GM12878 (cell line): Measurements from ENCODE around the gene PATJ. TPM values are rescaled to one million over a fixed set of nuclear protein-coding genes. Genes with fewer than 3 reads are reported as not detected.

Experiments used
- ATAC-seq: fragments of 200-7000 bp; cut with Tn5 transposase; 3 replicates; pipeline ENCODE4 v1.9.1; 2020; ENCODE audit warnings: mild to moderate bottlenecking, moderate library complexity
- BruUV-seq: library from RNA; stranded (reverse); fragments of 400-500 nt; replicated peaks from 2 replicates; lab custom pipeline; 2021; lab: Mats Ljungman, UMichigan
- CTCF ChIA-PET: fragments of 300-600 bp; sonication (Branson Sonifier 250); formaldehyde crosslinking; extraction: SDS; loops from one replicate; lab custom pipeline; 2021; ENCODE audit warnings: inconsistent platforms; lab: Yijun Ruan, JAX
- POLR2A ChIA-PET: fragments of 350-600 bp; formaldehyde crosslinking; extraction: SDS; loops from one replicate; lab custom pipeline; 2021; ENCODE audit warnings: inconsistent platforms; lab: Charles Lee
- RAD21 ChIA-PET: fragments of 300-600 bp; sonication (Branson Sonifier 250); formaldehyde crosslinking; loops from one replicate; lab custom pipeline; 2023; ENCODE audit warnings: antibody characterized with exemption; ENCODE audit not compliant: unreplicated experiment; lab: Charles Lee
- SMC1A ChIA-PET: fragments of 300-600 bp; sonication (Branson Sonifier 250); formaldehyde crosslinking; loops from one replicate; lab custom pipeline; 2023; ENCODE audit not compliant: unreplicated experiment, uncharacterized antibody; lab: Charles Lee
- DNase-seq: peaks from one replicate; pipeline ENCODE4 v3.0.0-alpha.2; 2011; ENCODE audit warnings: low read depth, low spot score
- FAIRE-seq: peaks from 3 replicates; lab custom pipeline; 2011; peaks lifted over from hg19 to GRCh38; lab: Jason Lieb, UNC
- H2AFZ ChIP-seq: 2 replicates; pipeline ENCODE4 v1.6.0; 2011; ENCODE audit warnings: low read depth, low read length, control low read depth; ENCODE audit not compliant: control insufficient read depth
- H3K27ac ChIP-seq: 2 replicates; pipeline ENCODE4 v1.5.1; 2011; ENCODE audit warnings: control low read depth; ENCODE audit not compliant: control insufficient read depth, insufficient read depth
- H3K27me3 ChIP-seq, 2 experiments: replicated peaks in 1 of 2; 2 replicates each; pipeline versions ENCODE4 v1.6.0 to v1.6.1; 2011; ENCODE audit warnings: low read length in 1 of 2; ENCODE audit not compliant: control insufficient read depth in 2 of 2, insufficient read depth in 2 of 2
- H3K36me3 ChIP-seq, 2 experiments: 2 replicates each; pipeline ENCODE4 v1.5.1; 2011; ENCODE audit warnings: low read length in 1 of 2; ENCODE audit not compliant: control insufficient read depth in 2 of 2, insufficient read depth in 2 of 2
- H3K4me1 ChIP-seq: 2 replicates; pipeline ENCODE4 v1.6.1; 2011; ENCODE audit warnings: mild to moderate bottlenecking, low read length, moderate library complexity, mixed read lengths; ENCODE audit not compliant: control insufficient read depth, insufficient read depth
- H3K4me2 ChIP-seq: 2 replicates; pipeline ENCODE4 v1.6.0; 2011; ENCODE audit warnings: control low read depth; ENCODE audit not compliant: control insufficient read depth, insufficient read depth
- H3K4me3 ChIP-seq: fragments of 200-600 bp; sonication (generic); 2 replicates; pipeline ENCODE4 v1.5.1; 2016
- H3K79me2 ChIP-seq: 2 replicates; pipeline ENCODE4 v1.6.0; 2011; ENCODE audit warnings: low read length; ENCODE audit not compliant: control insufficient read depth, insufficient read depth
- H3K9ac ChIP-seq: 2 replicates; pipeline ENCODE4 v1.8.0; 2011; ENCODE audit warnings: low read length, control low read depth, mixed read lengths; ENCODE audit not compliant: control insufficient read depth, insufficient read depth
- H3K9me3 ChIP-seq: replicated peaks from 3 replicates; pipeline ENCODE4 v1.5.1; 2011; ENCODE audit warnings: mild to moderate bottlenecking, low read length; ENCODE audit not compliant: control insufficient read depth, insufficient read depth
- H4K20me1 ChIP-seq: 2 replicates; pipeline ENCODE4 v1.6.0; 2011; ENCODE audit not compliant: control insufficient read depth, insufficient read depth
- ATF7 ChIP-seq: fragments of 450-650 bp; IDR thresholded peaks from 2 replicates; pipeline ENCODE4 v1.6.1; 2016; ENCODE audit warnings: low read depth, mild to moderate bottlenecking
- BHLHE40 ChIP-seq, 2 experiments: fragments of 450-650 bp in 1 of 2; IDR thresholded peaks; 2 replicates each; pipeline ENCODE4 v1.6.1; 2011 to 2017; ENCODE audit warnings: low read depth in 2 of 2, borderline replicate concordance in 1 of 2, improper control_type of control experiment in 1 of 2, low read length in 1 of 2, mild to moderate bottlenecking in 1 of 2
- CHD1 ChIP-seq: IDR thresholded peaks from 2 replicates; pipeline ENCODE4 v1.6.1; 2012; ENCODE audit warnings: low read depth, low read length, improper control_type of control experiment
- FOS ChIP-seq: IDR thresholded peaks from 3 replicates; pipeline ENCODE4 v1.6.1; 2011; ENCODE audit warnings: borderline replicate concordance; ENCODE audit not compliant: insufficient read length; ENCODE audit errors: extremely low read depth
- FOXK2 ChIP-seq: fragments of 450-650 bp; IDR thresholded peaks from 2 replicates; pipeline ENCODE4 v1.6.1; 2017; ENCODE audit warnings: mild to moderate bottlenecking, moderate library complexity
- HDAC2 ChIP-seq: fragments of 200-600 bp; sonication (generic); IDR thresholded peaks from 2 replicates; pipeline ENCODE4 v1.6.1; 2017
- NR2C1 ChIP-seq: fragments of 450-650 bp; IDR thresholded peaks from 2 replicates; pipeline ENCODE4 v1.6.1; 2017; ENCODE audit warnings: antibody characterized with exemption, mild to moderate bottlenecking, moderate library complexity
- NR2C2 ChIP-seq: IDR thresholded peaks from 2 replicates; pipeline ENCODE4 v1.6.1; 2011; ENCODE audit warnings: borderline replicate concordance, low read depth; ENCODE audit not compliant: control insufficient read depth, insufficient read length
- PAX8 ChIP-seq: fragments of 450-650 bp; IDR thresholded peaks from 2 replicates; pipeline ENCODE4 v1.6.1; 2017; ENCODE audit warnings: mild to moderate bottlenecking, moderate library complexity
- POLR2AphosphoS5 ChIP-seq: IDR thresholded peaks from 2 replicates; pipeline ENCODE4 v1.6.1; 2011; ENCODE audit warnings: mild to moderate bottlenecking, low read length, inconsistent platforms
- RAD51 ChIP-seq: fragments of 450-650 bp; IDR thresholded peaks from 2 replicates; pipeline ENCODE4 v1.6.1; 2016; ENCODE audit warnings: moderate library complexity, mild to moderate bottlenecking, inconsistent platforms
- RELA ChIP-seq: fragments of 450-650 bp; IDR thresholded peaks from 2 replicates; pipeline ENCODE4 v1.8.0; 2014; ENCODE audit warnings: borderline replicate concordance; ENCODE audit not compliant: partially characterized antibody
- ZNF217 ChIP-seq: fragments of 450-650 bp; IDR thresholded peaks from 2 replicates; pipeline ENCODE4 v1.6.1; 2017; ENCODE audit warnings: antibody characterized with exemption, mild to moderate bottlenecking
- WGBS: methylation state at CpG from one replicate; pipeline ENCODE4 v1.1.6; 2016; ENCODE audit warnings: low lambda C conversion rate; ENCODE audit not compliant: insufficient replicate concordance, insufficient coverage; ENCODE audit errors: missing lambda C conversion rate; 5-methylcytosine and 5-hydroxymethylcytosine counted together
- in situ Hi-C: fragments of 300-500 bp; cut with MboI; formaldehyde crosslinking; loops from 9 replicates; pipeline ENCODE4 v1.14.3; 2018; ENCODE audit warnings: mixed read lengths
- intact Hi-C: fragments of 100-400 bp; cut with micrococcal nuclease; formaldehyde crosslinking; loops from one replicate; pipeline ENCODE4 v1.14.2; 2022; ENCODE audit not compliant: unreplicated experiment
- polyA plus RNA-seq, 11 experiments: library from polyadenylated mRNA; depleted of rRNA in 4 of 11; unstranded in 6 of 11; stranded (reverse) in 5 of 11; fragments of >200 nt; fragmentation: Nextera tagmentation in 4 of 11; fragmentation: Illumina TruSeq in 1 of 11; extraction: Ambion mirVana in 4 of 11; extraction: Trizol in 1 of 11; gene quantifications; 1 replicate in 1 of 11; 2 replicates in 10 of 11; pipeline versions ENCODE4 v1.2.1 to v1.2.3, GENCODE V29; 2011 to 2016; ENCODE audit warnings: inconsistent platforms in 2 of 11, missing spikeins in 2 of 11, low read depth in 1 of 11
- total RNA-seq, 4 experiments: library from RNA; depleted of rRNA in 3 of 4; stranded (reverse); fragments of >200 nt in 3 of 4; fragmentation: Illumina TruSeq in 1 of 4; extraction: Trizol in 1 of 4; gene quantifications; 2 replicates each; pipeline versions ENCODE4 v1.2.1 to v1.2.3, GENCODE V29; 2013 to 2021
- TF ChIP-seq, protein P1 (sequence below): fragments of 450-650 bp; conservative IDR thresholded peaks from 2 replicates; pipeline ENCODE4 v1.6.1; 2017; ENCODE audit warnings: mild to moderate bottlenecking, moderate library complexity
- TF ChIP-seq, protein P2 (sequence below): fragments of 450-650 bp; IDR thresholded peaks from 2 replicates; pipeline ENCODE4 v1.6.1; 2016; ENCODE audit warnings: mild to moderate bottlenecking
- TF ChIP-seq, protein P3 (sequence below): IDR thresholded peaks from 2 replicates; pipeline ENCODE4 v1.6.1; 2011; ENCODE audit warnings: low read depth, mild to moderate bottlenecking, low read length, moderate library complexity, borderline replicate concordance; ENCODE audit errors: extremely low read depth
- TF ChIP-seq, protein P4 (sequence below): fragments of 450-650 bp; formaldehyde crosslinking; IDR thresholded peaks from 2 replicates; pipeline ENCODE4 v1.4.0; 2022; ENCODE audit warnings: mild to moderate bottlenecking, moderate library complexity

Gene PATJ
- total and polyA plus RNA-seq, 10 of the 15 experiments (the other 5 are each of a cell fraction or from before 2014, with no cell fraction given) = 2.8 to 13.9 (median 6.9) TPM

DNA sequence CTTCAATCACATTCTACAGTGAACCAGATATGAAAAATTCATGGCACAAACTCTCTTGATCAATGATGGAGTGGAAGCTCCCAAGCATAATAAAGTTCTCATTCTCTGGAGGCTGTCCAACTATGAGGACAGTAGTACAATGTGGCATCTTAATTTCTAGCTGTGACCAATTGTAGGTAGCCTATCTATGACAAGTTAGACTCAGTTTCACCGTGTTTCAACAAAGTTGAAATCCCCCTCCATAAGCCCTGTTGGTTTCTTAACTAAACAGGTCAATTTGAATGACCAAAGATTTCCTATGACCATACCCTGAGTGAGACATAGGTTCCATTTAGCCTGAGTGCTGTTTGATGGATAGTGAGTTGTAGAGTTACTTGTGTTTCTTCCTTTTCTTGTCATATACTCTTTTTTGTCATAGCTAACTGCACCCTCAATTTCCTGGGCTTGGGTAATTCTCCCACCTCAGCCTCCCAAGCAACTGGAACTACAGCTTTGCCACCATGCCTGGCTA is 11.8 kb downstream of the PATJ start (continued):
- TF ChIP-seq ATF7 (no peak), NR2C2 (no peak), ZNF217 (no peak), FOS (no peak), CHD1 (no peak), BHLHE40 (IDR thresholded peaks at IDR 0.05; ENCODE audit: borderline replicate concordance in 1 of 2, low read depth in 2 of 2, low read length in 1 of 2) (no peak)

- no peak for FAIRE-seq
- Histone ChIP-seq H3K27me3 (no peaks in the 10 kb centered on the region), H2AFZ (no peak overlapping the region), H3K79me2 (no peaks in the 10 kb centered on the region), H3K4me3 (no peak overlapping the region), H3K9me3 (no peaks in the 10 kb centered on the region), H3K36me3 (no peaks in the 10 kb centered on the region), H3K27ac (no peak overlapping the region), H3K9ac (no peak overlapping the region), H4K20me1 (no peaks in the 10 kb centered on the region), H3K4me1 (no peaks in the 10 kb centered on the region), H3K4me2 (no peak overlapping the region)
- no peak for DNase-seq
- ChIA-PET SMC1A (interaction anchor here (0.7 kb wide), 1 partner anchor 11 kb away, joined by 3 read pairs; no protein-coding TSS in a partner anchor), CTCF (no interaction called here), POLR2A (interaction anchor here (0.9 kb wide), 1 partner anchor 48 kb away, joined by 5 read pairs; no protein-coding TSS in a partner anchor), RAD21 (no interaction called here)
- intact Hi-C loops = loop anchor here (2.0 kb wide), 1 partner anchor 20 kb away; no protein-coding TSS in a partner anchor
- 28% methylated on average over 4 of the region's 4 CpGs for WGBS
- TF ChIP-seq RAD51 (no peak), POLR2AphosphoS5 (no peak), FOXK2 (no peak), HDAC2 (no peak), NR2C1 (no peak), PAX8 (no peak), RELA (no peak)
- TF ChIP-seq, protein P1, sequence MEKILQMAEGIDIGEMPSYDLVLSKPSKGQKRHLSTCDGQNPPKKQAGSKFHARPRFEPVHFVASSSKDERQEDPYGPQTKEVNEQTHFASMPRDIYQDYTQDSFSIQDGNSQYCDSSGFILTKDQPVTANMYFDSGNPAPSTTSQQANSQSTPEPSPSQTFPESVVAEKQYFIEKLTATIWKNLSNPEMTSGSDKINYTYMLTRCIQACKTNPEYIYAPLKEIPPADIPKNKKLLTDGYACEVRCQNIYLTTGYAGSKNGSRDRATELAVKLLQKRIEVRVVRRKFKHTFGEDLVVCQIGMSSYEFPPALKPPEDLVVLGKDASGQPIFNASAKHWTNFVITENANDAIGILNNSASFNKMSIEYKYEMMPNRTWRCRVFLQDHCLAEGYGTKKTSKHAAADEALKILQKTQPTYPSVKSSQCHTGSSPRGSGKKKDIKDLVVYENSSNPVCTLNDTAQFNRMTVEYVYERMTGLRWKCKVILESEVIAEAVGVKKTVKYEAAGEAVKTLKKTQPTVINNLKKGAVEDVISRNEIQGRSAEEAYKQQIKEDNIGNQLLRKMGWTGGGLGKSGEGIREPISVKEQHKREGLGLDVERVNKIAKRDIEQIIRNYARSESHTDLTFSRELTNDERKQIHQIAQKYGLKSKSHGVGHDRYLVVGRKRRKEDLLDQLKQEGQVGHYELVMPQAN = no peak
- TF ChIP-seq, protein P2, sequence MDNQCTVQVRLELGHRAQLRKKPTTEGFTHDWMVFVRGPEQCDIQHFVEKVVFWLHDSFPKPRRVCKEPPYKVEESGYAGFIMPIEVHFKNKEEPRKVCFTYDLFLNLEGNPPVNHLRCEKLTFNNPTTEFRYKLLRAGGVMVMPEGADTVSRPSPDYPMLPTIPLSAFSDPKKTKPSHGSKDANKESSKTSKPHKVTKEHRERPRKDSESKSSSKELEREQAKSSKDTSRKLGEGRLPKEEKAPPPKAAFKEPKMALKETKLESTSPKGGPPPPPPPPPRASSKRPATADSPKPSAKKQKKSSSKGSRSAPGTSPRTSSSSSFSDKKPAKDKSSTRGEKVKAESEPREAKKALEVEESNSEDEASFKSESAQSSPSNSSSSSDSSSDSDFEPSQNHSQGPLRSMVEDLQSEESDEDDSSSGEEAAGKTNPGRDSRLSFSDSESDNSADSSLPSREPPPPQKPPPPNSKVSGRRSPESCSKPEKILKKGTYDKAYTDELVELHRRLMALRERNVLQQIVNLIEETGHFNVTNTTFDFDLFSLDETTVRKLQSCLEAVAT = no peak
- TF ChIP-seq, protein P3, sequence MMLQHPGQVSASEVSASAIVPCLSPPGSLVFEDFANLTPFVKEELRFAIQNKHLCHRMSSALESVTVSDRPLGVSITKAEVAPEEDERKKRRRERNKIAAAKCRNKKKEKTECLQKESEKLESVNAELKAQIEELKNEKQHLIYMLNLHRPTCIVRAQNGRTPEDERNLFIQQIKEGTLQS = no peak
- TF ChIP-seq, protein P4, sequence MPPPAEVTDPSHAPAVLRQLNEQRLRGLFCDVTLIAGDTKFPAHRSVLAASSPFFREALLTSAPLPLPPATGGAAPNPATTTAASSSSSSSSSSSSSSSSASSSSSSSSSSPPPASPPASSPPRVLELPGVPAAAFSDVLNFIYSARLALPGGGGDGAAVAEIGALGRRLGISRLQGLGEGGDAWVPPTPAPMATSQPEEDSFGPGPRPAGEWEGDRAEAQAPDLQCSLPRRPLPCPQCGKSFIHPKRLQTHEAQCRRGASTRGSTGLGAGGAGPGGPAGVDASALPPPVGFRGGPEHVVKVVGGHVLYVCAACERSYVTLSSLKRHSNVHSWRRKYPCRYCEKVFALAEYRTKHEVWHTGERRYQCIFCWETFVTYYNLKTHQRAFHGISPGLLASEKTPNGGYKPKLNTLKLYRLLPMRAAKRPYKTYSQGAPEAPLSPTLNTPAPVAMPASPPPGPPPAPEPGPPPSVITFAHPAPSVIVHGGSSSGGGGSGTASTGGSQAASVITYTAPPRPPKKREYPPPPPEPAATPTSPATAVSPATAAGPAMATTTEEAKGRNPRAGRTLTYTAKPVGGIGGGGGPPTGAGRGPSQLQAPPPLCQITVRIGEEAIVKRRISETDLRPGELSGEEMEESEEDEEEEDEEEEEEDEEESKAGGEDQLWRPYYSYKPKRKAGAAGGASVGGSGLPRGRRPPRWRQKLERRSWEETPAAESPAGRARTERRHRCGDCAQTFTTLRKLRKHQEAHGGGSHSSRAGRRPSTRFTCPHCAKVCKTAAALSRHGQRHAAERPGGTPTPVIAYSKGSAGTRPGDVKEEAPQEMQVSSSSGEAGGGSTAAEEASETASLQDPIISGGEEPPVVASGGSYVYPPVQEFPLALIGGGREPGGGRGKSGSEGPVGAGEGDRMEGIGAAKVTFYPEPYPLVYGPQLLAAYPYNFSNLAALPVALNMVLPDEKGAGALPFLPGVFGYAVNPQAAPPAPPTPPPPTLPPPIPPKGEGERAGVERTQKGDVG = no peak
- ATAC-seq = no peak
- in situ Hi-C loops = no loop called here
- BruUV-seq = no TSS peak
Observed at GRCh38 chr1:61754545-61754944, 12.3 kb downstream of the PATJ start.
